Nephron (organoid): Measurements from ENCODE around the gene ABTB2.

Source experiments
- H3K27ac Mint-ChIP-seq, 3 experiments: 2 replicates each; pipeline ENCODE4 v1.8.0; 2020; ENCODE audit warnings: mixed read lengths in 3 of 3, mild to moderate bottlenecking in 2 of 3, moderate library complexity in 1 of 3
- H3K27me3 Mint-ChIP-seq: 2 replicates; pipeline ENCODE4 v1.8.0; 2021; ENCODE audit warnings: low read depth, mild to moderate bottlenecking, moderate library complexity, mixed read lengths
- H3K36me3 Mint-ChIP-seq: 2 replicates; pipeline ENCODE4 v1.8.0; 2020; ENCODE audit warnings: low read depth, mixed read lengths
- H3K4me1 Mint-ChIP-seq: 2 replicates; pipeline ENCODE4 v1.8.0; 2020; ENCODE audit warnings: mixed read lengths
- H3K4me3 Mint-ChIP-seq, 3 experiments: 2 replicates each; pipeline ENCODE4 v1.8.0; 2020; ENCODE audit warnings: mild to moderate bottlenecking in 3 of 3, mixed read lengths in 3 of 3, moderate library complexity in 2 of 3
- H3K9me3 Mint-ChIP-seq: 2 replicates; pipeline ENCODE4 v1.8.0; 2020; ENCODE audit warnings: mixed read lengths
- CTCF ChIP-seq, 3 experiments: fragments of 200-600 bp; sonication (generic); IDR thresholded peaks; one replicate each; pipeline ENCODE4 v1.5.0; 2021; ENCODE audit warnings: antibody characterized with exemption in 3 of 3; ENCODE audit not compliant: unreplicated experiment in 3 of 3

The ABTB2 gene

DNA sequence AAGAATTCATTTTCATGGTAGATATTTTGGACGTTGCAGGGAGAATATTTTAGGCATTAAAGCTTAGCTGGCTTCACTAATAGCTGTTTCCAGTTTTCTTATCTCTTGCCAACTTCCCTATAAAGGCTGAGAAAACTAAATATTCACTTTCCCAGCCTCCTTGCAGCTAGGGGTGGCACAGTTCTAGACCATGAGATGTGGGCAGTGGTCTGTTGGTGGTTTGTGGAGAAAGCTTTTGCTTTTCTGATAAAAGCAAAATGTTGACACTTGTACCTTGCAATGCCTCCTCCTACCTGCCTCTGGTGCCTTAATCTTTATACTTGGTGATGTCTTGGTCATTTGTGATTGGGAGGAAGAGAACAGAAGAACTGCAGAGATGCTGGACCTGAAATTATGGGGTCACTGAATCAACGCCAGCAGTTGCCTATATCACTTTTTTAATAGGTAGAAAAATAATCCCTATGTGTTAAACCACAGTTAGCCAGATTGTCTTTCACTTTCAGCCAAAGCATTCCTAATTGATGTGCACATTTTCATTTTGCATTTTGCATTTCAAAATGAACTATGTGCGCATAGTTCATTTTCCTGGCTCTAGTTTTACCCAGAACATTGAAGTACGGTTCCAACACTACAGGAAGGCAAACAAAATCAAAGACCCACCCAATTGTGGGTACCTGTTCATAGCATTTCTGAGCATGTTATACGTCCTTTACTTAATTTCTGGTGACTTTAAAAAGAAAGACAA lies 24.9 kb upstream of the ABTB2 start:
- H3K36me3 Mint-ChIP-seq: no peaks in the 10 kb centered on the region
- TF ChIP-seq CTCF (IDR thresholded peaks at IDR 0.05; ENCODE audit: unreplicated experiment in 3 of 3): no peak
- no peaks in the 10 kb centered on the region for H3K27me3 Mint-ChIP-seq
- no peak overlapping the region for H3K27ac Mint-ChIP-seq
- no peak overlapping the region for H3K4me3 Mint-ChIP-seq
- no peaks in the 10 kb centered on the region for H3K4me1 Mint-ChIP-seq
- H3K9me3 Mint-ChIP-seq: peaks cover 18% of the 10 kb centered on the region

GRCh38 chr11:34381775-34382174 lies 24.0 kb upstream of the ABTB2 start:
- H3K27me3 Mint-ChIP-seq: no peaks in the 10 kb centered on the region
- no peak overlapping the region for H3K4me3 Mint-ChIP-seq
- no peaks in the 10 kb centered on the region for H3K36me3 Mint-ChIP-seq
- peaks cover 26% of the 10 kb centered on the region for H3K9me3 Mint-ChIP-seq
- H3K4me1 Mint-ChIP-seq: no peaks in the 10 kb centered on the region
- no peak for TF ChIP-seq CTCF (IDR thresholded peaks at IDR 0.05; ENCODE audit: unreplicated experiment in 3 of 3)
- no peak overlapping the region for H3K27ac Mint-ChIP-seq

GRCh38 chr11:34380696-34381095 lies 22.9 kb upstream of the ABTB2 start:
- Mint-ChIP-seq H3K4me1 (no peaks in the 10 kb centered on the region), H3K36me3 (no peaks in the 10 kb centered on the region), H3K4me3 (no peak overlapping the region), H3K9me3 (peaks cover 31% of the 10 kb centered on the region), H3K27ac (no peak overlapping the region), H3K27me3 (no peaks in the 10 kb centered on the region)
- no peak for TF ChIP-seq CTCF (IDR thresholded peaks at IDR 0.05; ENCODE audit: unreplicated experiment in 3 of 3)

DNA sequence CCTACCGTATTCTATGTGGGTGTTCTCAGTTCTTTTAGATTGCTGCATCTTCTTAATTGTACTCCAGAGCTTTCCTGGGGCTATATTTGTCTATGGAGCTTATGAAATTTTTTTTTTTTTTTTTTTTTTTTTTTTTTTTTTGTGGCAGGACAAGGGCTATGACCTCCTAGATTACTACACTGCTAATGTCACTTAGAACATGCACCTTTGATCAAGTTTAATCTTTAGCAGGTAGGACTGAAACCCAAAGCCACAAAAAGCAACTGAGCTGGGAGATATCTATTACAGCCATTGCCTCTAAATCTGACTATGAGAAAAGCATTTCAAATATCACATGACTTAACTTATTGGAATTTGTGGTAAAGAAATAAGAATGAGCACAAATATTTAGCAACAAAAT lies 21.7 kb upstream of the ABTB2 start:
- Mint-ChIP-seq H3K27ac (no peak overlapping the region), H3K4me3 (no peak overlapping the region), H3K4me1 (no peaks in the 10 kb centered on the region), H3K36me3 (no peaks in the 10 kb centered on the region), H3K27me3 (no peaks in the 10 kb centered on the region), H3K9me3 (peaks cover 39% of the 10 kb centered on the region)
- TF ChIP-seq CTCF (IDR thresholded peaks at IDR 0.05; ENCODE audit: unreplicated experiment in 3 of 3): no peak

DNA sequence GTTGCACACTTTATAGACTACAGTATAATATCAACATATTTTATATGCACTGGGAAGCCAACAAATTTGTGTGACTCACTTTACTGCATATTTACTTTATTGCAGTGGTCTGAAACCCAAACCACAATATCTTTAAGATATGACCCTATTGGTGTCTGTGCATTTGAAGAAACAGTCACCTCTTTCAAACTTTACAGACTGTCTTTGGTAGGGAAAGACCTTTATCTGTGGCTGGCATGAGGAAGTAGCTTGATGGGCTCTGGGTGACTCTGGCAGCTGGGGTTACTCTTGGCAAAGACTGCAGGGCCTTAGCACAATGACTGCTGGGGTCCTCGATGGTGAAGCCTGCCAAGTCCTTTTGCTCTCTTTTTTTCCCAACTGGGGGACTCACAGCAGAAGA lies 21.3 kb upstream of the ABTB2 start:
- Mint-ChIP-seq H3K36me3 (no peaks in the 10 kb centered on the region), H3K4me3 (no peak overlapping the region), H3K27me3 (no peaks in the 10 kb centered on the region), H3K27ac (no peak overlapping the region), H3K4me1 (no peaks in the 10 kb centered on the region), H3K9me3 (peaks cover 44% of the 10 kb centered on the region)
- no peak for TF ChIP-seq CTCF (IDR thresholded peaks at IDR 0.05; ENCODE audit: unreplicated experiment in 3 of 3)

- Mint-ChIP-seq H3K36me3 (no peaks in the 10 kb centered on the region), H3K4me1 (no peaks in the 10 kb centered on the region), H3K4me3 (no peak overlapping the region), H3K9me3 (peaks cover 32% of the 10 kb centered on the region), H3K27ac (no peak overlapping the region), H3K27me3 (peaks cover 8% of the 10 kb centered on the region)
- no peak for TF ChIP-seq CTCF (IDR thresholded peaks at IDR 0.05; ENCODE audit: unreplicated experiment in 3 of 3)
Observed at GRCh38 chr11:34373727-34374126, 15.9 kb upstream of the ABTB2 start.
